Progenitor cell of endocrine pancreas (in vitro differentiated cells): ENCODE results near the gene HNRNPA2B1. TPM values are rescaled to one million over a fixed set of nuclear protein-coding genes. Genes with fewer than 3 reads are reported as not detected.

ENCODE experiments used
- DNase-seq: peaks from one replicate; pipeline ENCODE4 v3.0.0; 2021; ENCODE audit warnings: low spot score; ENCODE audit not compliant: unreplicated experiment
- H3K27ac Mint-ChIP-seq: 2 replicates; pipeline ENCODE4 v1.8.0; 2021; ENCODE audit warnings: mild to moderate bottlenecking, moderate library complexity, mixed read lengths
- H3K27me3 Mint-ChIP-seq: 2 replicates; pipeline ENCODE4 v1.8.0; 2021; ENCODE audit warnings: mixed read lengths
- H3K36me3 Mint-ChIP-seq: 2 replicates; pipeline ENCODE4 v1.8.0; 2022; ENCODE audit warnings: mixed read lengths; ENCODE audit not compliant: insufficient read depth
- H3K4me1 Mint-ChIP-seq: 2 replicates; pipeline ENCODE4 v1.8.0; 2021; ENCODE audit warnings: low read depth, mixed read lengths
- H3K4me3 Mint-ChIP-seq: 2 replicates; pipeline ENCODE4 v1.8.0; 2021; ENCODE audit warnings: low read depth, mild to moderate bottlenecking, moderate library complexity, mixed read lengths
- H3K9me3 Mint-ChIP-seq: 2 replicates; pipeline ENCODE4 v1.8.0; 2021; ENCODE audit warnings: low read depth, mixed read lengths
- total RNA-seq: library from RNA; stranded (reverse); gene quantifications from 2 replicates; pipeline ENCODE4 v1.2.1, GENCODE V29; 2021
- TF ChIP-seq, protein P1 (sequence below): fragments of 200-600 bp; sonication (generic); IDR thresholded peaks from one replicate; pipeline ENCODE4 v1.5.0; 2021; ENCODE audit warnings: antibody characterized with exemption, mild to moderate bottlenecking; ENCODE audit not compliant: unreplicated experiment

HNRNPA2B1 gene
- total RNA-seq, 1 donor from 2014 or later: 984 TPM

DNA sequence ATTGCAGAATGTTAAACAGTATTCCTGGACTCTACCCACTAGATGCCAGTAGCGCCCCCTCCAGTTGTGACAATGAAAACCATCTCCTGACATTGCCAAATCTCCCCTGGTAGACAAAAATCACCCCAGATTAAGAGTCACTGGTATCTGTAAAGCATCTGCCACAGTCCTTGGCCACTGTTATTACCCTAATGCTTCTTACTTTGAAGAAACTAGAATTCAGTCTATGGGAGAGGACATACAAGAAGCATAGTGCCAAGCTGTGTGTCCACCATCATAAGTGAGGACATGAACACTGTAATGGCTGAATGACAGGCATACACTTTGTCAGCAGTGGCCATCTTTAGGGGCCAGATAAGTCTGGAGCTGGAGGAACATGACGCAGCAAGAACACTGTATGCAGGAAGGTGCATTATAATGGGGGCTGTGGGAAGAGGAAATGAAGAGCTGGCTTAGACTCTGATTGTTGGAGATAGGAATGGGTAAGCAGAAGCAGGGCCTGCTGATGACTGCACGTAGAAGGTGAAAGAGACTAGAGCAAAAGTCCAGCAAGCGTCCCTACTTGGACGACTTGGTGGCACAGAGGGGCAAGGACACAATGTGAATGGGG is 33.5 kb upstream of the HNRNPA2B1 start:
- Mint-ChIP-seq H3K36me3 (no peaks in the 10 kb centered on the region), H3K4me3 (no peak overlapping the region), H3K9me3 (no peaks in the 10 kb centered on the region), H3K27me3 (peaks cover 2% of the 10 kb centered on the region), H3K27ac (no peak overlapping the region), H3K4me1 (no peaks in the 10 kb centered on the region)
- no peak for DNase-seq
- TF ChIP-seq, protein P1, sequence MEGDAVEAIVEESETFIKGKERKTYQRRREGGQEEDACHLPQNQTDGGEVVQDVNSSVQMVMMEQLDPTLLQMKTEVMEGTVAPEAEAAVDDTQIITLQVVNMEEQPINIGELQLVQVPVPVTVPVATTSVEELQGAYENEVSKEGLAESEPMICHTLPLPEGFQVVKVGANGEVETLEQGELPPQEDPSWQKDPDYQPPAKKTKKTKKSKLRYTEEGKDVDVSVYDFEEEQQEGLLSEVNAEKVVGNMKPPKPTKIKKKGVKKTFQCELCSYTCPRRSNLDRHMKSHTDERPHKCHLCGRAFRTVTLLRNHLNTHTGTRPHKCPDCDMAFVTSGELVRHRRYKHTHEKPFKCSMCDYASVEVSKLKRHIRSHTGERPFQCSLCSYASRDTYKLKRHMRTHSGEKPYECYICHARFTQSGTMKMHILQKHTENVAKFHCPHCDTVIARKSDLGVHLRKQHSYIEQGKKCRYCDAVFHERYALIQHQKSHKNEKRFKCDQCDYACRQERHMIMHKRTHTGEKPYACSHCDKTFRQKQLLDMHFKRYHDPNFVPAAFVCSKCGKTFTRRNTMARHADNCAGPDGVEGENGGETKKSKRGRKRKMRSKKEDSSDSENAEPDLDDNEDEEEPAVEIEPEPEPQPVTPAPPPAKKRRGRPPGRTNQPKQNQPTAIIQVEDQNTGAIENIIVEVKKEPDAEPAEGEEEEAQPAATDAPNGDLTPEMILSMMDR: no peak

DNA sequence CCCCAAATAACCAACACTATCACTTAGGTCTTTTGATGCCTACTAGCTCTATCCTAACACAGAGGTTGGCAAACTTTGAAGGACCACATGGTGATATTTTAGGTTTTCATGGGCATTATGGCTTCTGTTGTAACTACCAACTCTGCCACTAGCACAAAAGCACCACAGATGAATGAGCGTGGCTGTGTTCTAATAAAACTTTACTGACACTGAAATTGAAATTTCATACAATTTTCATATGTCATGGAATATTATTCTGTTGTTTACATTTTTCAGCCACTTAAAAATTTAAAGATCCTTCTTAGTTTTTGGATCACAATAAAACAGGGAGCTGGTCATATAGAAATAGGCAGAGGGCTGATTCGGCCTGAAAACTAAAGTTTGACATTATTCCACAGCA is 27.4 kb upstream of the HNRNPA2B1 start:
- no peak for DNase-seq
- Mint-ChIP-seq H3K27me3 (no peaks in the 10 kb centered on the region), H3K36me3 (no peaks in the 10 kb centered on the region), H3K4me1 (no peaks in the 10 kb centered on the region), H3K27ac (no peak overlapping the region), H3K9me3 (no peaks in the 10 kb centered on the region), H3K4me3 (no peak overlapping the region)
- TF ChIP-seq, protein P1: no peak

DNA sequence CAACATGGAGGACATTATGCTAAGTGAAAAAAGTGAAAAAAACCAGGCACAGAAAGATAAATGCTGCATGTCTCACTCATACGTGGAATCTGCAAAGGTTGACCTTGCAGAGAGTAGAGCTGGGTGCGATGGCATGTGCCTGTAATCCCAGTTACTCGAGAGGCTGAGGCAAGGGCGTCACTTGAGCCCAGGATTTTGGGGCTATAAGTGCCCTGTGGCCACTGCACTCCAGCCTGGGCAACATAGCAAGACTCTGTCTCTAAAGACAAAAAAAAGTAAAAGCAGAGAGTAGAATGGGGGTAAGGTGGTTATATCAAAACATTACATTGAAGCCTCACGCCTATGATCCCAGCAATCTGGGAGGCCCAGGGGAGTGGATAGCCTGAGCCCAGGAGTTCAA is 23.8 kb upstream of the HNRNPA2B1 start:
- H3K4me3 Mint-ChIP-seq: no peak overlapping the region
- H3K9me3 Mint-ChIP-seq: no peaks in the 10 kb centered on the region

DNA sequence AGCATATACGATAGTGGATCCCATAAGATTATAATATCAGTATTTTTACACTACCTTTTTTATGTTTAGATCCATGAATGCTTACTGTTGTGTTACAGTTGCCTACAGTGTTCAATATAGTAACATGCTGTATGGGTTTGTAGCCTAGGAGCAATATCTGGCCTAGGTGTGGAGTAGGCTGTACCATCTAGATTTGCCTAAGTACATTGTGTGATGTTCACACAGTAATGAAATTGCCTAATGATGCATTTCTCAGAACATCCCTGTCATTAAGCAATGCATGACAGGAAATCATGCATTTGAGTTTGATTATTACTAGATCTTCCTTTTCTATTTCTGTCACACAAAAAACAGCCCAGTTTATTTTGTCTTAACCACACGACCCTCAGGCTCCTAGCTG is 15.5 kb upstream of the HNRNPA2B1 start:
- TF ChIP-seq, protein P1: no peak
- H3K9me3 Mint-ChIP-seq: no peaks in the 10 kb centered on the region
- peaks cover 19% of the 10 kb centered on the region for H3K36me3 Mint-ChIP-seq
- no peak overlapping the region for H3K27ac Mint-ChIP-seq
- no peaks in the 10 kb centered on the region for H3K27me3 Mint-ChIP-seq
- H3K4me1 Mint-ChIP-seq: no peaks in the 10 kb centered on the region
- no peak overlapping the region for H3K4me3 Mint-ChIP-seq
- no peak for DNase-seq

More for the DNA sequence above, 23.8 kb upstream of the HNRNPA2B1 start:
- Mint-ChIP-seq H3K4me1 (no peaks in the 10 kb centered on the region), H3K27ac (no peak overlapping the region), H3K36me3 (no peaks in the 10 kb centered on the region), H3K27me3 (no peaks in the 10 kb centered on the region)
- TF ChIP-seq, protein P1: no peak
- DNase-seq: no peak

DNA sequence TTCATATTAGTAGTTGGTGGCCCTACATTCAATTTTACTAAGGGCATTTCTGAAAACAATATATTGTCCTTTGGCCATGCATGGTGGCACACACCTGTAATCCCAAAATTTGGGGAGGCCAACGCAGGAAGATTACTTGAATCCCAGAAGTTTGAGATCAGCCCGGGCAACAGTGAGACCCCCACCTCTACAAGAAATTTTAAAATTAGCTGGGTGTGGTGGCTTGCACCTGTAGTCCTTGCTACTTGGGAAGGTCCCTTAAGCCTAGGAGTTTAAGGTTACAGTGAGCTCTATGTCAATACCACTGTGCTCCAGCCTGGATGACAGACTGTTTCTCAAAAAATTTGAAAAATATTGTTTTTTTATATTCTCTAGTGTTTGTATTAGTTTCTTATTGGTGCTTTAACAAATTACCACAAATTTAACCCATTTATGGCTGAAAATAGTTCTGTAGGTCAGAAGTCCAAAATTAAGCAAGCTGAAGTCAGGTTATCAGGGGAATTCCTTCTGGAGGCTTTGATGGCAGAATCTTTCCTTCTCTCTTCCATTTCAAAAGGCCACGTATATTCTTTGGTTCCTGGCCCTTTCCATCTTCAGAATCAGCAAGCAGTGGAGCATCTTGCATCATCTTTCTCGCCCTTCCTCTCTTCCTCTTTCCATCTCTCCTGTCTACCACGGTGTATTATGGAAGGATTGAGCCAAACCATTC is 13.4 kb upstream of the HNRNPA2B1 start:
- Mint-ChIP-seq H3K27me3 (no peaks in the 10 kb centered on the region), H3K9me3 (no peaks in the 10 kb centered on the region), H3K4me3 (no peak overlapping the region), H3K4me1 (no peaks in the 10 kb centered on the region), H3K36me3 (peaks cover 30% of the 10 kb centered on the region), H3K27ac (no peak overlapping the region)
- DNase-seq: no peak
- TF ChIP-seq, protein P1: no peak
